CD14-positive monocyte (primary cell): Measurements from ENCODE around the gene SLIT1. TPM values are rescaled to one million over a fixed set of nuclear protein-coding genes. Genes with fewer than 3 reads are reported as not detected.

Experiments
- DNase-seq, 3 donors: peaks; one replicate each; pipeline ENCODE4 v3.0.0-alpha.2; 2011 to 2022
- H2AFZ ChIP-seq: 2 replicates; pipeline ENCODE4 v1.6.0; 2012; ENCODE audit warnings: mild to moderate bottlenecking, low read depth, low read length, inconsistent platforms; ENCODE audit not compliant: insufficient read depth, poor library complexity, severe bottlenecking
- H3K27ac ChIP-seq, 2 donors: 1 replicate in 1 of 2; 2 replicates in 1 of 2; pipeline ENCODE4 v1.5.1; 2012 to 2013; ENCODE audit warnings: low read length in 2 of 2, control low read depth in 1 of 2, inconsistent platforms in 1 of 2, low read depth in 1 of 2, mild to moderate bottlenecking in 1 of 2
- H3K27me3 ChIP-seq, 2 donors: one replicate each; pipeline versions ENCODE4 v1.6.0 to v1.6.1; 2011 to 2013; ENCODE audit warnings: low read length in 2 of 2; ENCODE audit not compliant: control insufficient read depth in 2 of 2, insufficient read depth in 2 of 2
- H3K36me3 ChIP-seq, 2 donors: replicated peaks in 1 of 2; 1 replicate in 1 of 2; 2 replicates in 1 of 2; pipeline versions ENCODE4 v1.5.1 to v1.6.1; 2012 to 2013; ENCODE audit warnings: low read length in 2 of 2, control low read depth in 1 of 2, inconsistent platforms in 1 of 2, mild to moderate bottlenecking in 1 of 2; ENCODE audit not compliant: insufficient read depth in 2 of 2, control insufficient read depth in 1 of 2
- H3K4me1 ChIP-seq, 2 donors: 1 replicate in 1 of 2; 2 replicates in 1 of 2; pipeline versions ENCODE4 v1.5.1 to v1.6.1; 2012 to 2013; ENCODE audit warnings: low read length in 2 of 2, control low read depth in 1 of 2, inconsistent platforms in 1 of 2, mild to moderate bottlenecking in 1 of 2, moderate library complexity in 1 of 2; ENCODE audit not compliant: insufficient read depth in 2 of 2, control insufficient read depth in 1 of 2
- H3K4me2 ChIP-seq: replicated peaks from 2 replicates; pipeline ENCODE3; 2012; ENCODE audit warnings: low read length, moderate library complexity, mild to moderate bottlenecking; ENCODE audit not compliant: poor library complexity, severe bottlenecking; ENCODE audit errors: extremely low read depth
- H3K4me3 ChIP-seq, 3 experiments: fragments of 200-600 bp in 1 of 3; sonication (generic) in 1 of 3; replicated peaks in 1 of 3; 1 replicate in 2 of 3; 2 replicates in 1 of 3; pipeline ENCODE4 v1.5.1; 2011 to 2013; ENCODE audit warnings: low read length in 3 of 3, mild to moderate bottlenecking in 3 of 3, control low read depth in 2 of 3, low read depth in 2 of 3, inconsistent platforms in 1 of 3, moderate library complexity in 1 of 3
- H3K79me2 ChIP-seq: 2 replicates; pipeline ENCODE4 v1.6.0; 2012; ENCODE audit warnings: mild to moderate bottlenecking, control low read depth, inconsistent platforms, low read length, moderate library complexity; ENCODE audit not compliant: insufficient read depth
- H3K9ac ChIP-seq: 2 replicates; pipeline ENCODE4 v1.6.0; 2017; ENCODE audit warnings: low read length, mild to moderate bottlenecking; ENCODE audit not compliant: insufficient read depth, poor library complexity, severe bottlenecking
- H3K9me3 ChIP-seq, 2 donors: replicated peaks in 1 of 2; 1 replicate in 1 of 2; 2 replicates in 1 of 2; pipeline versions ENCODE4 v1.5.1 to v1.6.1; 2012 to 2013; ENCODE audit warnings: low read length in 2 of 2, control low read depth in 1 of 2; ENCODE audit not compliant: control insufficient read depth in 1 of 2, insufficient read depth in 1 of 2
- H4K20me1 ChIP-seq: 2 replicates; pipeline ENCODE4 v1.6.0; 2012; ENCODE audit warnings: mild to moderate bottlenecking, low read length, control low read depth, moderate library complexity; ENCODE audit not compliant: insufficient read depth
- H3K27ac Mint-ChIP-seq, 7 donors: one replicate each; pipeline ENCODE4 v1.8.0; 2020; ENCODE audit warnings: mild to moderate bottlenecking in 7 of 7, mixed read lengths in 7 of 7, moderate library complexity in 6 of 7, inconsistent platforms in 2 of 7
- H3K27me3 Mint-ChIP-seq, 3 donors: one replicate each; pipeline ENCODE4 v1.8.0; 2021 to 2022; ENCODE audit warnings: low read depth in 3 of 3, mild to moderate bottlenecking in 3 of 3, mixed read lengths in 3 of 3, moderate library complexity in 3 of 3, inconsistent platforms in 1 of 3
- H3K36me3 Mint-ChIP-seq, 2 donors: one replicate each; pipeline ENCODE4 v1.8.0; 2020; ENCODE audit warnings: mixed read lengths in 2 of 2, inconsistent platforms in 1 of 2, mild to moderate bottlenecking in 1 of 2
- H3K4me1 Mint-ChIP-seq: one replicate; pipeline ENCODE4 v1.8.0; 2020; ENCODE audit warnings: mild to moderate bottlenecking, mixed read lengths
- H3K4me3 Mint-ChIP-seq, 2 donors: one replicate each; pipeline ENCODE4 v1.8.0; 2020; ENCODE audit warnings: mild to moderate bottlenecking in 2 of 2, mixed read lengths in 2 of 2, moderate library complexity in 1 of 2
- H3K9me3 Mint-ChIP-seq, 7 donors: one replicate each; pipeline ENCODE4 v1.8.0; 2020 to 2022; ENCODE audit warnings: mixed read lengths in 7 of 7, mild to moderate bottlenecking in 6 of 7, moderate library complexity in 6 of 7, inconsistent platforms in 2 of 7
- CTCF ChIP-seq: fragments of 200-600 bp; IDR thresholded peaks from one replicate; pipeline ENCODE4 v1.8.0; 2022; ENCODE audit warnings: antibody characterized with exemption, mild to moderate bottlenecking
- WGBS: methylation state at CpG from one replicate; pipeline ENCODE4 v1.1.5; 2013; ENCODE audit warnings: missing lambda C conversion rate; ENCODE audit not compliant: insufficient coverage; 5-methylcytosine and 5-hydroxymethylcytosine counted together
- intact Hi-C, 2 donors: fragments of 100-400 bp; cut with micrococcal nuclease; formaldehyde crosslinking; loops; one replicate each; pipeline versions ENCODE4 v1.15.0 to v1.15.1; 2023
- polyA plus RNA-seq, 3 donors: library from polyadenylated mRNA; depleted of rRNA in 1 of 3; unstranded in 2 of 3; stranded (reverse) in 1 of 3; fragments of 300-500 nt in 2 of 3; fragments of >200 nt in 1 of 3; fragmentation: Illumina TruSeq in 2 of 3; gene quantifications; 1 replicate in 2 of 3; 2 replicates in 1 of 3; pipeline ENCODE4 v1.2.3, GENCODE V29; 2012 to 2021

Gene SLIT1
- polyA plus RNA-seq, 3 donors, result 0.05 to 0.81 (median 0.16) TPM

DNA sequence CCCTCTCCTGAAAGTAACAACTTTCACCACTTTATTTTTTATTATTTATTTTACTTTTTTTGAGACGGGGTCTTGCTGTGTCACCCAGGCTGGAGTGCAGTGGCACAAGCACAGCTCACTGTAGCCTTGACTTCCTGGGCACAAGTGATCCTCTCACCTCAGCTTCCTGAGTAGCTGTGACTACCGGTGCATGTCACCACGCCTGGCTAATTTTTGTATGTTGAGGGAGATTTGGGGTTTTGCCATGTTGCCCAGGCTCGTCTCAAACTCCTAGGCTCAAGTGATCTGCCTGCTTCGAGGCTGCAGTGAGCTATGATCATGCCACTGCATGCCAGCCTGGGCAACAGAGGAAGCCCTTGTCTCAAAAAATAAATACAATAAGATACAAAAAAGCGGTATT, 14.9 kb upstream of the SLIT1 start:
- H3K27me3 Mint-ChIP-seq, result peaks cover 18 to 35% (median 22%) of the 10 kb centered on the region in 3 donors
- peaks cover 0 to 3% of the 10 kb centered on the region in 2 donors for H3K36me3 Mint-ChIP-seq
- H3K36me3 ChIP-seq, result no peaks in the 10 kb centered on the region
- H3K27ac ChIP-seq, result no peak overlapping the region
- TF ChIP-seq CTCF, result no peak
- H4K20me1 ChIP-seq, result no peaks in the 10 kb centered on the region
- H3K4me2 ChIP-seq, result no peak overlapping the region
- no peak overlapping the region for H3K9ac ChIP-seq
- no peak overlapping the region for H3K4me3 ChIP-seq
- no peak overlapping the region for H3K4me3 Mint-ChIP-seq
- peaks cover 7 to 9% of the 10 kb centered on the region in 2 donors for H3K4me1 ChIP-seq
- no CpG with 5 or more reads among the region's 6 CpGs for WGBS
- H3K9me3 Mint-ChIP-seq, result peaks cover 0 to 5% (median 0%) of the 10 kb centered on the region in 7 donors
- peaks cover 21% of the 10 kb centered on the region for H3K4me1 Mint-ChIP-seq
- no peak overlapping the region for H2AFZ ChIP-seq
- H3K9me3 ChIP-seq, result no peaks in the 10 kb centered on the region
- H3K79me2 ChIP-seq, result no peaks in the 10 kb centered on the region
- no peak for DNase-seq
- peaks cover 3 to 21% of the 10 kb centered on the region in 2 donors for H3K27me3 ChIP-seq
- no peak overlapping the region for H3K27ac Mint-ChIP-seq
- intact Hi-C loops, result no loop called here

DNA sequence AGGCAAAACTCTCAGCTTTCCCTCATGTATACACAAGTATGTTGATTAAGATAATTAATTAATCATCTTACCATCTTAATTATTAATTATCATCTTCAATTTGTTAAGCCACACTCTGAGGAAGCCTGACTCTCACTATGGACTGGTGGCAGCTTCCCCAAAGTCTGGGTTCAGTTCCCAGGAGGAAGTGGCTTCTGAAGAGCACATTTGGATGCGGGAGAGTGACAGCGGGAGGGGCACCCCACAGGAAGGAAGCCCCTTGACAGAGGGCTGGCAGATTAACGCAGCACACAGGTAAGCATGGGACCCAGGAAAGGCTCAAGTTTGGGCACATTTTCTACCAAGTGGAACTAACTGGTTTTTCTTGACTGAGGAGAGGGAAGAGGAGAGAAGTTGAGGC, 13.4 kb upstream of the SLIT1 start:
- Histone ChIP-seq H3K9me3 (no peaks in the 10 kb centered on the region), H4K20me1 (no peaks in the 10 kb centered on the region), H3K4me2 (no peak overlapping the region), H3K79me2 (no peaks in the 10 kb centered on the region), H3K4me3 (no peak overlapping the region), H3K27ac (no peak overlapping the region), H3K36me3 (no peaks in the 10 kb centered on the region), H3K9ac (no peak overlapping the region), H3K4me1 (peaks cover 7 to 10% of the 10 kb centered on the region in 2 donors), H3K27me3 (peaks cover 11 to 34% of the 10 kb centered on the region in 2 donors), H2AFZ (no peak overlapping the region)
- H3K4me3 Mint-ChIP-seq, result peak overlapping the region in 1 of 2 donors; percentile 86
- WGBS, result 0% methylated on average over 3 of the region's 3 CpGs
- peaks cover 21% of the 10 kb centered on the region for H3K4me1 Mint-ChIP-seq
- peaks cover 0 to 7% of the 10 kb centered on the region in 2 donors for H3K36me3 Mint-ChIP-seq
- H3K27me3 Mint-ChIP-seq, result peaks cover 32 to 46% (median 34%) of the 10 kb centered on the region in 3 donors
- H3K9me3 Mint-ChIP-seq, result peaks cover 0 to 5% (median 0%) of the 10 kb centered on the region in 7 donors
- intact Hi-C loops, result no loop called here
- TF ChIP-seq CTCF, result no peak
- peak overlapping the region in 1 of 7 donors; percentile 3 for H3K27ac Mint-ChIP-seq
- DNase-seq, result peak in 2 of 3 donors; percentile 10 to 22
